ENCODE results near the gene GAPDHS. TPM values are rescaled to one million over a fixed set of nuclear protein-coding genes. Genes with fewer than 3 reads are reported as not detected.

GAPDHS gene
- total RNA-seq, 1 experiment from 2014 or later = not detected

GRCh38 chr19:35529241-35530218 is 3.7 kb upstream of the GAPDHS start:
- DNase-seq (ENCODE audit: low spot score) = no peak
- in situ Hi-C loops (cut with HindIII; ENCODE audit: low sequenced_read_pairs) = no loop called here

DNA sequence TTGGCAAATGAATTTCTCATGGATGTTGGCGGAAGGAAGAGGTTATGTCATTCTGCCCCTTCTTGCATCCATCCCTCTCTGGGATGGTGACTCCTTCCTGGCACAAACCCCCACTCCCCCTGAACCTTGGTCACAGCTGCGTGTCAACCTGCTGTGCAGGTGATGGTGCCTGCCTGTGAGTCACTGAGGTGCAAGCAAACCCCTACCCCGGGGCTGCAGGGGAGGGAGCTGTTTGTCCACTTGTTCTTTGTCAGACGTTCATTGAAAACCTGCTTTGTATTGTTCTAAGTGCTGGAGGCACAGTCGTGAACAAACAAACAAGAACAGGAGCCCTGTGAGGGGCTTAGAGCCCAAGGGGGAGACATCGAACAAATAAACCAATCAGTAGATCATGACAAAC is 2.0 kb upstream of the GAPDHS start:
- in situ Hi-C loops (cut with HindIII; ENCODE audit: low sequenced_read_pairs) = no loop called here
- no peak for DNase-seq (ENCODE audit: low spot score)

GRCh38 chr19:35533822-35534392 is 651 bp downstream of the GAPDHS start:
- DNase-seq (ENCODE audit: low spot score) = no peak

GRCh38 chr19:35534803-35535480 is 1.7 kb downstream of the GAPDHS start:
- in situ Hi-C loops (cut with HindIII; ENCODE audit: low sequenced_read_pairs) = no loop called here
- DNase-seq (ENCODE audit: low spot score) = no peak

More at GRCh38 chr19:35533822-35534392, 651 bp downstream of the GAPDHS start:
- in situ Hi-C loops (cut with HindIII; ENCODE audit: low sequenced_read_pairs) = no loop called here

DNA sequence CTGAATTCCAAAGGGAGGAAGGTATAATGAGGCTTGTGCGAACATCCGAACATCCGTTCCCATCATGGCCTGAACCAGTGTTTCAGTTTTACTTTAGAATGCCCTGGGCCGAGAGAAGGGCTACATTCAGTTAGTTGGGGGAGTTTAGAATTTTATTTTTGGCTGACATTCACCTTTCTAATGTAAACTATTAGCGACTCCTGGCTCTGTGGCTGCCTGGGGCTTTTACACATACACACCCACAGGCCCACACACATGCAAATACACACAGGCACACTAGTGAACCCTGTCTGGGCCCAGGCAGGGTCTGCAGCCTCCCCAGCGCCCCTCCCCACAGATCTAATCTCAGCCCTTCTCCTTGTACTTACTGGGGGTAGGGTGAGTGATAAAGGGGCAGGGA is 6.1 kb downstream of the GAPDHS start:
- no peak for DNase-seq (ENCODE audit: low spot score)
- in situ Hi-C loops (cut with HindIII; ENCODE audit: low sequenced_read_pairs) = no loop called here

DNA sequence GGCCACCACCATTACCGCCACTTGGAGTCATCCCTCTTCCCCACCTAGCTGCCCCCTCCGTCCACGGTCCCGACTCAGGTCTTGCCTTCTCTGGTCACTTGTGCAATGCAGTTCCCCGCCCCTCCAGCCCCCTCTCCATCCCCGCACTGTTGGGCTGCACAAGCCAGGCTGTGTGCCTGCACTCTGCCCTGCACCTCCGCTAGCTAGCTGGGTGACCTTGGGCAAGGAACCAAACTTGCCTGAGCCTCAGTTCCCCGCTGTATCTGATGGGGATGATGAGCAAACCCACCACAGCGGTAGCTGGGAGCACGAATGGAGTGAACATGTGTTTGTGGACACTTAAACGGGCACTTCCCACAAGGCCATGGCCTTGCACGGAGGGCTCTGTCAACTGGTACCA is 6.6 kb downstream of the GAPDHS start:
- DNase-seq (ENCODE audit: low spot score) = no peak
- in situ Hi-C loops (cut with HindIII; ENCODE audit: low sequenced_read_pairs) = no loop called here

DNA sequence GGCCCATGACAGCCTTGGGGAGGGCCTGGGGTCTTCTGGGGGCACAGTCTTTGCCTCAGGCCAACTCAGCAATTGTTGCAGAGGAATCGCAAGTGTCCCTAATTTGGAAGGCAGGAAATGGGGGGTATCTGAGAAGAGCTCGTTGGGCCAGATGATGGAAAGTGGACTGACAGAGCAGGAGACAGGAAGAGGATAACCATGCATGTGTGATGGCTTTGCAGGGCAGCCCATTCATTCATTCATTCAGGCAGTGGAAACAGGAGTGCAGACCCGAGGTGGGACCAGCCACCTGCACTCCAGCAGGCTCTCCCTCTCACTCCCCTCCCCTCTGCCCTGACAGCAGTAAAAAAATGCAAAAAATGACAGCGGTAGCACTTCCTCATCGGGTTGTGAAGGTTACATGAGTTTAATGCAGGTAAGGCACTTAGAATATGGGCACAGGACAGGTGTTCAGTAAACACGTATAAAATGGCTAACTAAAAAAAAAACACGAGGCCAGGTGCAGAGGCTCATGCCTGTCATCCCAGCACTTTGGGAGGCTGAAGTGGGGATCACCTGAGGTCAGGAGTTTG is 7.2 kb downstream of the GAPDHS start:
- in situ Hi-C loops (cut with HindIII; ENCODE audit: low sequenced_read_pairs) = no loop called here
- DNase-seq (ENCODE audit: low spot score) = no peak

DNA sequence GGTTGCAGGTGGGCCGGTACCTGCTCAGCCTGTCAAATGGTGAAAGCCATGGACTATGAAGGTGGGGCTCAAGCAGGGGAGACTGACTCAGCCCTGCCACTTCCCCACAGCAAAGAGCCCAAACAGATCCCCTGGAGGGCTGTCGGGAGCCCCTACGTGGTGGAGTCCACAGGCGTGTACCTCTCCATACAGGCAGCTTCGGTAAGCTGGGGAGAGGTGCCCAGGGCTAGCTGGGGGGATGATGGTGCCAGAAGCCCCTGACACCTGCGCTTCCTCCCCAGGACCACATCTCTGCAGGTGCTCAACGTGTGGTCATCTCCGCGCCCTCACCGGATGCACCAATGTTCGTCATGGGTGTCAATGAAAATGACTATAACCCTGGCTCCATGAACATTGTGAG is 9.0 kb downstream of the GAPDHS start:
- in situ Hi-C loops (cut with HindIII; ENCODE audit: low sequenced_read_pairs) = no loop called here
- no peak for DNase-seq (ENCODE audit: low spot score)

DNA sequence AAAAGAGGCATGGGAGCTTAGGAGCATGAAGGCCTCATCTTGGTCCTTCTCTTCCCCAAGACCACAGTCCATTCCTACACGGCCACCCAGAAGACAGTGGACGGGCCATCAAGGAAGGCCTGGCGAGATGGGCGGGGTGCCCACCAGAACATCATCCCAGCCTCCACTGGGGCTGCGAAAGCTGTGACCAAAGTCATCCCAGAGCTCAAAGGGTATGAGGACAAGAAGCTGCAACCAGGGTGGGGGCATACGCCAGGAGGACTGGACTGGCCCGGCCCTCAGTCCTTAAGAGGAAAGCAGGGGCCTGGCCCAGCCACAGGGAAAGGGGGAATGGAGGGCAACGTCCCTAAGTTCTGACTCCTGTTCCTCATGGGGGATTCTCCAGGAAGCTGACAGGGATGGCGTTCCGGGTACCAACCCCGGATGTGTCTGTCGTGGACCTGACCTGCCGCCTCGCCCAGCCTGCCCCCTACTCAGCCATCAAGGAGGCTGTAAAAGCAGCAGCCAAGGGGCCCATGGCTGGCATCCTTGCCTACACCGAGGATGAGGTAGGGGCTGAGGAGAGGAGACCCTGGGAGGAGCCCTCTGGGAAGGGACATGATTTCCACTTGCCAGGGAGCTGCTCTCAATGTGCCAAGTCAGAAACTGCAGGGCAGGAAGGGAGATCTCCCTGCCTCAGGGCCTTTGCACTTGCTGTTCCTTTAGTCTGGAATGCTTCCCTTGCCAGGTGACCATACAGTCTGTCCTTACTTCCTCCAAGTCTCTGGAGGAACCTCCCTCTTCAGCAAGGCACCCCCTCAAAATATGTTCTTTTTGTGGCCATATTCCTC is 10.2 kb downstream of the GAPDHS start:
- in situ Hi-C loops (cut with HindIII; ENCODE audit: low sequenced_read_pairs) = no loop called here
- DNase-seq (ENCODE audit: low spot score) = no peak

GRCh38 chr19:35544110-35544802 is 11.0 kb downstream of the GAPDHS start:
- DNase-seq (ENCODE audit: low spot score) = no peak
- in situ Hi-C loops (cut with HindIII; ENCODE audit: low sequenced_read_pairs) = no loop called here

GRCh38 chr19:35545001-35545854 is 12.0 kb downstream of the GAPDHS start, which contains the start of gene TMEM147:
TMEM147 (plus strand) TSS chr19:35545626; CDS start chr19:35545740, 114 bp downstream.
- in situ Hi-C loops (cut with HindIII; ENCODE audit: low sequenced_read_pairs) = no loop called here

GRCh38 chr19:35545855-35546381 is 12.7 kb downstream of the GAPDHS start:
- in situ Hi-C loops (cut with HindIII; ENCODE audit: low sequenced_read_pairs) = no loop called here
- no peak for DNase-seq (ENCODE audit: low spot score)

More at GRCh38 chr19:35545001-35545854, 12.0 kb downstream of the GAPDHS start, which contains the start of gene TMEM147:
- DNase-seq (ENCODE audit: low spot score) = peak; percentile 85

DNA sequence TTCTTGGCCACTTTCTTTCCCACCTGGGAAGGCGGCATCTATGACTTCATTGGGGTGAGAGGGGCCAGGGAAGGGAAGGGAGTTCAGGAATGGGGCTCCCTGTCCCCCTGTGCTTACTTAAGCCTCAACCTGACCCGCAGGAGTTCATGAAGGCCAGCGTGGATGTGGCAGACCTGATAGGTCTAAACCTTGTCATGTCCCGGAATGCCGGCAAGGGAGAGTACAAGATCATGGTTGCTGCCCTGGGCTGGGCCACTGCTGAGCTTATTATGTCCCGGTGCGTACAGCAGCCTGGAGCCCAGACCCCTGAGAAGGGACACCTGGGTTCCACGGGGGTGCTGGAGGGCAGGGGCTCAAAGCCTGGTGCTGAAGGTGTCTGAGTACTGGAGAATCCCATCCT is 13.3 kb downstream of the GAPDHS start:
- in situ Hi-C loops (cut with HindIII; ENCODE audit: low sequenced_read_pairs) = no loop called here
- no peak for DNase-seq (ENCODE audit: low spot score)

DNA sequence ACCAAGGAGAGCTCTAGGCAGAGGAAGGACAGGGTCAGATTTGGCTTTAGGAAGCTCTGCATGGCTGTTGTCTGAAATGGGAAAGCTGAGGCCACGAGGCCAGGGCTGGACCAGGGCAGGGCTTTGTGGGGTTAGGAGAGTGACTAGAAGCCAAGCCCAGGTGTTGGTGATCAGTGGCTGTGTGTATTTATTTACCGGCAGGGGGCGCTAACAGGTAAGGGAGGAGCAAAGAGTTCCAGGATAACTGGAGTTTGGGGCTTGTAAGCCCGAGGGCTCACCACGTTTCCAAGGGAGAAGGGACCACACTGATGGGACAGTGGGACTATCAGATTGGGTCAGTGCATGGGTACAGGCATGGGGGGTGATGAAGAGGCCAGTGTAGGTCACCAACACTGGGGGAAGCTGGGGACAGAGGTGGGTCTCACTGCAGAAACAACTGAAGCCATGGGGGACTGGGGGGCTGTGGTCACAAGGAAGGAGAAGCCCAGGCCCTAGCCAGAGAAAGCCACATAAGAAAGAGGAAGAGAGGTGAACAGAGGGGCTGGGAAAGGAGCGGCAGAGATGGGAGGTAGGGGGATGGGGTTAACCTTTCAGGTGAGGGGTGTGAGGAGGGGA is 16.0 kb downstream of the GAPDHS start:
- in situ Hi-C loops (cut with HindIII; ENCODE audit: low sequenced_read_pairs) = no loop called here
- DNase-seq (ENCODE audit: low spot score) = peak; percentile 87

GRCh38 chr19:35549879-35550523 is 16.7 kb downstream of the GAPDHS start:
- in situ Hi-C loops (cut with HindIII; ENCODE audit: low sequenced_read_pairs) = no loop called here
- no peak for DNase-seq (ENCODE audit: low spot score)
